ENCODE results near the gene NIT2. TPM values are rescaled to one million over a fixed set of nuclear protein-coding genes. Genes with fewer than 3 reads are reported as not detected.

NIT2 gene
- polyA plus RNA-seq, 1 donor from 2014 or later: 17.2 TPM

DNA sequence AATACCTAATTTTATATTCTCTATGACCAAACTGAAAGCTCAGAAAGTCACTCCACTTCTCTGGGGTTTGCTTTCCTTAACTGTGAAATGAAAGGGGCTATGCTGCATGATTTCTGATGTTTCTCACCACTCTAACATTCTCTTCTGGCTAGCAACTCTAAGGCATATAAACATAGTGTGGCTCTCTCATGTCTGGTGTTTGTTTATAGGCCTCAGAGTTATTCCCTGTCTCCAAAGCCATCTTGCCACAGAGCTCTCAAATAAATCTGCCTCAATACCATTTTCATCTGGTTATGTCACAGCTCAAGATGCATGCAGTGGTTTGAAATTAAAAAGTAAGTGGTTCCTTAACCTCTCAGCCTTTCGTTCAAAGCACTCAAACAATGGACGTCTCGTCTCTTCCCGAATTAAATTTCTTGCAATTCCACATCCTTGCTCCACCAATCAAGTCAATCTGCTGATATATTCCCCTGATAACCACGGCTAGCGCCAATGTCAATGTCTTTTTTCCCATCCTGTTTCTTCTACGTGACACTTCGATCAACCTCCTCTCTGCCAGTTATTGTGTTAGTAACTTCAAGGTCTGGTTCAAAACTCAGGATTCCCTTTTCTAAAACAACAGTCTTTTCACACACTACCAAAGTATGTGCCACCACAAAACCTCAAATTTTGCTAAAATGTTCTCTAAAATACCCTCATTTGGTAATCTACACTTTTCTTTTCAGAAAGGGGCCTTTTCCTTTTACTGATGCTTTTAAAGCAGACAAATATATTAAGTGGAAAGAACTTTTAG, 50.4 kb downstream of the NIT2 start:
- no peak overlapping the region for H3K27ac ChIP-seq (ENCODE audit: low read length)
- TF ChIP-seq, protein P1, sequence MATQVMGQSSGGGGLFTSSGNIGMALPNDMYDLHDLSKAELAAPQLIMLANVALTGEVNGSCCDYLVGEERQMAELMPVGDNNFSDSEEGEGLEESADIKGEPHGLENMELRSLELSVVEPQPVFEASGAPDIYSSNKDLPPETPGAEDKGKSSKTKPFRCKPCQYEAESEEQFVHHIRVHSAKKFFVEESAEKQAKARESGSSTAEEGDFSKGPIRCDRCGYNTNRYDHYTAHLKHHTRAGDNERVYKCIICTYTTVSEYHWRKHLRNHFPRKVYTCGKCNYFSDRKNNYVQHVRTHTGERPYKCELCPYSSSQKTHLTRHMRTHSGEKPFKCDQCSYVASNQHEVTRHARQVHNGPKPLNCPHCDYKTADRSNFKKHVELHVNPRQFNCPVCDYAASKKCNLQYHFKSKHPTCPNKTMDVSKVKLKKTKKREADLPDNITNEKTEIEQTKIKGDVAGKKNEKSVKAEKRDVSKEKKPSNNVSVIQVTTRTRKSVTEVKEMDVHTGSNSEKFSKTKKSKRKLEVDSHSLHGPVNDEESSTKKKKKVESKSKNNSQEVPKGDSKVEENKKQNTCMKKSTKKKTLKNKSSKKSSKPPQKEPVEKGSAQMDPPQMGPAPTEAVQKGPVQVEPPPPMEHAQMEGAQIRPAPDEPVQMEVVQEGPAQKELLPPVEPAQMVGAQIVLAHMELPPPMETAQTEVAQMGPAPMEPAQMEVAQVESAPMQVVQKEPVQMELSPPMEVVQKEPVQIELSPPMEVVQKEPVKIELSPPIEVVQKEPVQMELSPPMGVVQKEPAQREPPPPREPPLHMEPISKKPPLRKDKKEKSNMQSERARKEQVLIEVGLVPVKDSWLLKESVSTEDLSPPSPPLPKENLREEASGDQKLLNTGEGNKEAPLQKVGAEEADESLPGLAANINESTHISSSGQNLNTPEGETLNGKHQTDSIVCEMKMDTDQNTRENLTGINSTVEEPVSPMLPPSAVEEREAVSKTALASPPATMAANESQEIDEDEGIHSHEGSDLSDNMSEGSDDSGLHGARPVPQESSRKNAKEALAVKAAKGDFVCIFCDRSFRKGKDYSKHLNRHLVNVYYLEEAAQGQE (IDR thresholded peaks at IDR 0.05; ENCODE audit: borderline replicate concordance): no peak
- no peak for TF ChIP-seq RAD21 (conservative IDR thresholded peaks at IDR 0.05)
- TF ChIP-seq, protein P2, sequence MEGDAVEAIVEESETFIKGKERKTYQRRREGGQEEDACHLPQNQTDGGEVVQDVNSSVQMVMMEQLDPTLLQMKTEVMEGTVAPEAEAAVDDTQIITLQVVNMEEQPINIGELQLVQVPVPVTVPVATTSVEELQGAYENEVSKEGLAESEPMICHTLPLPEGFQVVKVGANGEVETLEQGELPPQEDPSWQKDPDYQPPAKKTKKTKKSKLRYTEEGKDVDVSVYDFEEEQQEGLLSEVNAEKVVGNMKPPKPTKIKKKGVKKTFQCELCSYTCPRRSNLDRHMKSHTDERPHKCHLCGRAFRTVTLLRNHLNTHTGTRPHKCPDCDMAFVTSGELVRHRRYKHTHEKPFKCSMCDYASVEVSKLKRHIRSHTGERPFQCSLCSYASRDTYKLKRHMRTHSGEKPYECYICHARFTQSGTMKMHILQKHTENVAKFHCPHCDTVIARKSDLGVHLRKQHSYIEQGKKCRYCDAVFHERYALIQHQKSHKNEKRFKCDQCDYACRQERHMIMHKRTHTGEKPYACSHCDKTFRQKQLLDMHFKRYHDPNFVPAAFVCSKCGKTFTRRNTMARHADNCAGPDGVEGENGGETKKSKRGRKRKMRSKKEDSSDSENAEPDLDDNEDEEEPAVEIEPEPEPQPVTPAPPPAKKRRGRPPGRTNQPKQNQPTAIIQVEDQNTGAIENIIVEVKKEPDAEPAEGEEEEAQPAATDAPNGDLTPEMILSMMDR (IDR thresholded peaks at IDR 0.05; ENCODE audit: poor library complexity, severe bottlenecking): no peak
- TF ChIP-seq TAF1 (IDR thresholded peaks at IDR 0.05; ENCODE audit: low read depth): no peak
- no peak overlapping the region for H3K9ac ChIP-seq (ENCODE audit: low read length)
- H3K9me3 ChIP-seq (ENCODE audit: low read length): no peaks in the 10 kb centered on the region
- H3F3A ChIP-seq (ENCODE audit: insufficient read depth, low read length, poor library complexity, severe bottlenecking): no peaks in the 10 kb centered on the region
- H3K27me3 ChIP-seq (ENCODE audit: insufficient read depth, low read depth, low read length): no peaks in the 10 kb centered on the region
- H4K20me1 ChIP-seq (ENCODE audit: insufficient read depth): no peaks in the 10 kb centered on the region
- H2AFZ ChIP-seq (ENCODE audit: low read depth, low read length): no peak overlapping the region
- H3K4me2 ChIP-seq (ENCODE audit: low read length): no peak overlapping the region
- H3K4me3 ChIP-seq (ENCODE audit: low read length): no peak overlapping the region
- H3K9me2 ChIP-seq (ENCODE audit: insufficient read depth, low read length): no peaks in the 10 kb centered on the region
- peaks cover 8% of the 10 kb centered on the region for H3K36me3 ChIP-seq (ENCODE audit: insufficient read depth, low read length)
- H3K79me2 ChIP-seq (replicated peaks; ENCODE audit: insufficient read depth, low read length): peaks cover 23% of the 10 kb centered on the region

DNA sequence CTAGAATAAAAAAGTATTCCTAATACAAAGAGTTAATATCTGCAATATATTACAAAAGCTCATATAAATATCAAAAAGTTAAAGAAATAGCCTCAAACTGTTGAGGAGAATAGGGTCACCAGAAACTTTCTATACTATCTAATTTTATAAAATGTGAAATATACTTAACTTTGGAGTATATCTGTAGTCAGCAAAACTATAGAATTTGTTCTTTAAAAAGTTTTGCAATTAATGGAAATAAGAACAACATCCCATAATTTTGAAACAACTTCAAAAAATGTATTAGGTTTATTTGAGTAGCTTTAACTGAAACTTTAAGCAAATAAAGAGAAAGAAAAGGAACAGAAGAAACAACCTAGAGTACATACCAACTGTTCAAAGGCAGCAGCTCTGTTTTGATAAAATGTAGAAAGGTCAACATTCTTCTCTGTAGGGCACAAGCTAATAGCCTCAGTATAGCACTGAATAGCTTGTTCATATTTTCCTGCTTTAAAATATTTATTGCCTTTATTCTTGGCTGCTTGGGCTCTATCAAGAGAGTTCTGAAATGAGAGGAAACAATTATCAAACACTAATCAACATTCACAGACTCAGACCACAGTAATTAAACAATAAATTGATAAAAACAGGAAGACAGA, 52.0 kb downstream of the NIT2 start:
- no peaks in the 10 kb centered on the region for H3K9me3 ChIP-seq (ENCODE audit: low read length)
- H3K4me2 ChIP-seq (ENCODE audit: low read length): no peak overlapping the region
- peaks cover 8% of the 10 kb centered on the region for H3K36me3 ChIP-seq (ENCODE audit: insufficient read depth, low read length)
- no peak for TF ChIP-seq MXI1 (conservative IDR thresholded peaks at IDR 0.05; ENCODE audit: poor library complexity, severe bottlenecking)
- H3K79me2 ChIP-seq (replicated peaks; ENCODE audit: insufficient read depth, low read length): peaks cover 26% of the 10 kb centered on the region
- H3K27me3 ChIP-seq (ENCODE audit: insufficient read depth, low read depth, low read length): no peaks in the 10 kb centered on the region
- H3F3A ChIP-seq (ENCODE audit: insufficient read depth, low read length, poor library complexity, severe bottlenecking): no peaks in the 10 kb centered on the region
- no peaks in the 10 kb centered on the region for H4K20me1 ChIP-seq (ENCODE audit: insufficient read depth)
- H2AFZ ChIP-seq (ENCODE audit: low read depth, low read length): no peak overlapping the region
- no peaks in the 10 kb centered on the region for H3K9me2 ChIP-seq (ENCODE audit: insufficient read depth, low read length)
- H3K9ac ChIP-seq (ENCODE audit: low read length): no peak overlapping the region
- H3K4me3 ChIP-seq (ENCODE audit: low read length): no peak overlapping the region
- no peak overlapping the region for H3K27ac ChIP-seq (ENCODE audit: low read length)

DNA sequence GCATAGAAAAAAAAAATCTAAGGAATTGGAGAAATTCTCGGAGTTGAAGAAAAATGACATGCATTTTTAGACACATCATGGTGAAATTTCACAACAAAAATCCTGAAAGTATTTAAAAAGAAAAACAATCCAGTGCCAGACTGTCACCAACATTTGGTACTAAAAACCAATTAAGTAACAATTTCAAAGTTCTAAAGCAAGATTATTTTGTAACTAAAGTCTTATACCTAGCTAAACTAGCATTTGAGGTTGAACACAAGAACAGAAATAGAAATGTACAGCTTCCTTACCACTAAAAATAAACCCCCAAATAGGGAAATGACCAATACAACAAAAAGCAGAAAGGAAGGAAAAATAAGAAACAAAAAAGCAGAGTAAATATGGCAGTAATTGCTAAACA, 54.5 kb downstream of the NIT2 start:
- Histone ChIP-seq H3K9ac (ENCODE audit: low read length) (no peak overlapping the region), H3K27me3 (ENCODE audit: insufficient read depth, low read depth, low read length) (no peaks in the 10 kb centered on the region), H3F3A (ENCODE audit: insufficient read depth, low read length, poor library complexity, severe bottlenecking) (no peaks in the 10 kb centered on the region), H3K9me2 (ENCODE audit: insufficient read depth, low read length) (no peaks in the 10 kb centered on the region), H3K9me3 (ENCODE audit: low read length) (no peaks in the 10 kb centered on the region), H3K4me3 (ENCODE audit: low read length) (no peak overlapping the region), H3K27ac (ENCODE audit: low read length) (no peak overlapping the region), H3K4me2 (ENCODE audit: low read length) (no peak overlapping the region), H3K36me3 (ENCODE audit: insufficient read depth, low read length) (peaks cover 8% of the 10 kb centered on the region), H4K20me1 (ENCODE audit: insufficient read depth) (no peaks in the 10 kb centered on the region), H3K79me2 (replicated peaks; ENCODE audit: insufficient read depth, low read length) (peaks cover 37% of the 10 kb centered on the region), H2AFZ (ENCODE audit: low read depth, low read length) (no peak overlapping the region)
- TF ChIP-seq, protein P1 (IDR thresholded peaks at IDR 0.05; ENCODE audit: borderline replicate concordance): no peak
- no peak for TF ChIP-seq TAF1 (IDR thresholded peaks at IDR 0.05; ENCODE audit: low read depth)
- no peak for TF ChIP-seq MXI1 (conservative IDR thresholded peaks at IDR 0.05; ENCODE audit: poor library complexity, severe bottlenecking)
- TF ChIP-seq POLR2AphosphoS5 (IDR thresholded peaks at IDR 0.05): no peak
- TF ChIP-seq RAD21 (conservative IDR thresholded peaks at IDR 0.05): no peak
- no peak for TF ChIP-seq EP300 (conservative IDR thresholded peaks at IDR 0.05; ENCODE audit: poor library complexity, severe bottlenecking)
